IMR-90 (cell line): Measurements from ENCODE around the gene CEP20. TPM values are rescaled to one million over a fixed set of nuclear protein-coding genes. Genes with fewer than 3 reads are reported as not detected.

Experiments
- ATAC-seq: fragments of 200-7000 bp; cut with Tn5 transposase; 2 replicates; pipeline ENCODE4 v1.9.1; 2020; ENCODE audit warnings: low read depth, mild to moderate bottlenecking, moderate library complexity
- BruUV-seq: library from RNA; stranded (reverse); fragments of 400-500 nt; replicated peaks from 2 replicates; lab custom pipeline; 2021; lab: Mats Ljungman, UMichigan
- CTCF ChIA-PET: fragments of 300-600 bp; formaldehyde crosslinking; extraction: SDS; loops from one replicate; lab custom pipeline; 2021; ENCODE audit warnings: antibody characterized with exemption; lab: Yijun Ruan, JAX
- POLR2A ChIA-PET: fragments of 300-600 bp; sonication (Branson Sonifier 250); formaldehyde crosslinking; loops from one replicate; lab custom pipeline; 2022; ENCODE audit warnings: antibody characterized with exemption; ENCODE audit not compliant: unreplicated experiment; lab: Charles Lee
- DNase-seq: peaks from one replicate; pipeline ENCODE4 v3.0.0; 2013
- H2AFZ ChIP-seq: replicated peaks from 2 replicates; pipeline ENCODE3; 2013; ENCODE audit warnings: low read length, mild to moderate bottlenecking; ENCODE audit not compliant: poor library complexity
- H2AK5ac ChIP-seq: 2 replicates; pipeline ENCODE4 v1.6.1; 2013; ENCODE audit warnings: low read depth, low read length, inconsistent platforms
- H2AK9ac ChIP-seq: replicated peaks from 2 replicates; pipeline ENCODE3; 2013; ENCODE audit warnings: mild to moderate bottlenecking, low read depth, low read length, moderate library complexity; ENCODE audit not compliant: poor library complexity
- H2BK120ac ChIP-seq: 2 replicates; pipeline ENCODE4 v1.6.1; 2013; ENCODE audit warnings: low read depth, low read length, inconsistent platforms
- H2BK15ac ChIP-seq: 3 replicates; pipeline ENCODE4 v1.6.1; 2013; ENCODE audit warnings: low read depth, low read length, inconsistent platforms
- H2BK20ac ChIP-seq: 2 replicates; pipeline ENCODE4 v1.6.1; 2013; ENCODE audit warnings: low read depth, mild to moderate bottlenecking, inconsistent platforms, low read length, moderate library complexity
- H2BK5ac ChIP-seq: 2 replicates; pipeline ENCODE4 v1.6.1; 2013; ENCODE audit warnings: mild to moderate bottlenecking, low read depth, low read length, inconsistent platforms; ENCODE audit not compliant: poor library complexity, severe bottlenecking
- H3K14ac ChIP-seq: replicated peaks from 2 replicates; pipeline ENCODE4 v1.6.1; 2013; ENCODE audit warnings: low read depth, low read length, inconsistent platforms
- H3K18ac ChIP-seq: 2 replicates; pipeline ENCODE4 v1.6.1; 2013; ENCODE audit warnings: low read depth, low read length, control low read depth
- H3K23ac ChIP-seq: 2 replicates; pipeline ENCODE4 v1.6.1; 2013; ENCODE audit warnings: low read depth, low read length, inconsistent platforms
- H3K27ac ChIP-seq: 2 replicates; pipeline ENCODE4 v1.5.1; 2013; ENCODE audit warnings: mild to moderate bottlenecking, control low read depth, low read length; ENCODE audit not compliant: insufficient read depth
- H3K27me3 ChIP-seq: 2 replicates; pipeline ENCODE4 v1.6.1; 2013; ENCODE audit warnings: low read length; ENCODE audit not compliant: control insufficient read depth, insufficient read depth
- H3K36me3 ChIP-seq: 2 replicates; pipeline ENCODE4 v1.6.1; 2013; ENCODE audit warnings: low read length, mixed read lengths; ENCODE audit not compliant: control insufficient read depth, insufficient read depth
- H3K4ac ChIP-seq: 2 replicates; pipeline ENCODE4 v1.6.1; 2013; ENCODE audit warnings: low read depth, low read length, inconsistent platforms
- H3K4me1 ChIP-seq: 2 replicates; pipeline ENCODE4 v1.6.1; 2013; ENCODE audit warnings: low read length, mixed read lengths; ENCODE audit not compliant: control insufficient read depth, insufficient read depth
- H3K4me2 ChIP-seq: 2 replicates; pipeline ENCODE4 v1.6.1; 2013; ENCODE audit warnings: low read depth, mild to moderate bottlenecking, control low read depth, low read length, moderate library complexity
- H3K4me3 ChIP-seq: 2 replicates; pipeline ENCODE4 v1.5.1; 2013; ENCODE audit warnings: low read depth, mild to moderate bottlenecking, control low read depth, low read length, moderate library complexity; ENCODE audit not compliant: insufficient read depth
- H3K56ac ChIP-seq: 2 replicates; pipeline ENCODE4 v1.6.1; 2013; ENCODE audit warnings: low read length, inconsistent platforms; ENCODE audit not compliant: insufficient read depth; ENCODE audit errors: extremely low read depth
- H3K79me1 ChIP-seq, 2 experiments: 2 replicates each; pipeline ENCODE4 v1.6.1; 2013; ENCODE audit warnings: low read length in 2 of 2, inconsistent platforms in 1 of 2, low read depth in 1 of 2
- H3K9ac ChIP-seq: 2 replicates; pipeline ENCODE4 v1.6.1; 2013; ENCODE audit warnings: low read depth, low read length, control low read depth
- H3K9me1 ChIP-seq: 2 replicates; pipeline ENCODE4 v1.6.1; 2013; ENCODE audit warnings: low read length, inconsistent platforms; ENCODE audit not compliant: insufficient read depth
- H3K9me3 ChIP-seq: 2 replicates; pipeline ENCODE4 v1.6.1; 2013; ENCODE audit warnings: low read length; ENCODE audit not compliant: control insufficient read depth, insufficient read depth
- H4K20me1 ChIP-seq: 2 replicates; pipeline ENCODE4 v1.6.1; 2013; ENCODE audit warnings: low read length, inconsistent platforms; ENCODE audit not compliant: insufficient read depth
- H4K5ac ChIP-seq: 2 replicates; pipeline ENCODE4 v1.6.1; 2013; ENCODE audit warnings: mild to moderate bottlenecking, low read depth, low read length, control low read depth
- H4K8ac ChIP-seq, 2 experiments: 2 replicates each; pipeline ENCODE4 v1.6.1; 2013; ENCODE audit warnings: low read depth in 2 of 2, low read length in 2 of 2, control low read depth in 1 of 2, inconsistent platforms in 1 of 2
- H4K91ac ChIP-seq: 2 replicates; pipeline ENCODE4 v1.6.1; 2013; ENCODE audit warnings: low read depth, low read length, inconsistent platforms; ENCODE audit not compliant: insufficient read depth
- CEBPB ChIP-seq: IDR thresholded peaks from 2 replicates; pipeline ENCODE4 v1.6.1; 2012; ENCODE audit warnings: low read depth, low read length, improper control_type of control experiment
- NFE2L2 ChIP-seq: fragments of 150-350 bp; IDR thresholded peaks from 2 replicates; pipeline ENCODE4 v1.6.1; 2016; ENCODE audit warnings: low read depth, mild to moderate bottlenecking, low read length
- WGBS, 2 experiments: methylation state at CpG; one replicate each; pipeline versions ENCODE4 v1.1.5 to v1.1.7; 2013; ENCODE audit warnings: missing lambda C conversion rate in 2 of 2; ENCODE audit not compliant: insufficient read length in 1 of 2; ENCODE audit errors: extremely low coverage in 2 of 2; 5-methylcytosine and 5-hydroxymethylcytosine counted together
- dilution Hi-C: fragments of 300-500 bp; cut with HindIII; formaldehyde crosslinking; loops from one replicate; pipeline ENCODE4 v1.14.3; 2018; ENCODE audit warnings: low sequenced_read_pairs; ENCODE audit not compliant: unreplicated experiment
- in situ Hi-C: fragments of 300-500 bp; cut with MboI; formaldehyde crosslinking; loops from 3 replicates; pipeline ENCODE4 v1.14.3; 2019; ENCODE audit warnings: low sequenced_read_pairs, inconsistent platforms, mixed read lengths
- intact Hi-C: fragments of 100-400 bp; cut with micrococcal nuclease; formaldehyde crosslinking; loops from 2 replicates; pipeline ENCODE4 v1.10.0; 2022
- polyA plus RNA-seq, 3 experiments: library from polyadenylated mRNA; depleted of rRNA; stranded (reverse); fragments of >200 nt; gene quantifications; 2 replicates each; pipeline ENCODE4 v1.2.3, GENCODE V29; 2012; ENCODE audit warnings: low replicate concordance in 1 of 3
- total RNA-seq: library from RNA; depleted of rRNA; stranded (reverse); fragments of >200 nt; gene quantifications from 2 replicates; pipeline ENCODE4 v1.2.3, GENCODE V29; 2012

The CEP20 gene
- total and polyA plus RNA-seq, 2 of the 4 experiments (the other 2 are of a cell fraction): 28.8 to 40.1 TPM

- no peak overlapping the region for H2AFZ ChIP-seq
- in situ Hi-C loops (no loop called here), intact Hi-C loops (loop anchor here (2.0 kb wide), 1 partner anchor 149 kb away; no protein-coding TSS in a partner anchor), dilution Hi-C loops (no loop called here)
- ChIA-PET CTCF (interaction anchor here (1.2 to 1.3 kb wide), 3 partner anchors 16 to 162 kb away, joined by 3 to 4 read pairs (median 4); no protein-coding TSS in a partner anchor), POLR2A (no interaction called here)
- no peak overlapping the region for H2AK9ac ChIP-seq
- H2AK5ac ChIP-seq: no peak overlapping the region
- H4K8ac ChIP-seq: peak overlapping the region in 1 of 2 experiments; percentile 21; a peak in 1 of 4 replicates
- H2BK120ac ChIP-seq: no peak overlapping the region
- no CpG with 5 or more reads among the region's 1 CpG for WGBS, 2 experiments
- no peak overlapping the region for H4K5ac ChIP-seq
- no peak overlapping the region for H3K27ac ChIP-seq
- peaks cover 8% of the 10 kb centered on the region for H3K9me1 ChIP-seq
- H3K79me1 ChIP-seq: peaks cover 12 to 61% of the 10 kb centered on the region in 2 experiments
- no peak overlapping the region for H3K4ac ChIP-seq
- no peaks in the 10 kb centered on the region for H3K9me3 ChIP-seq
- TF ChIP-seq CEBPB: 0 out of 2 replicates have a peak, but pooled peaks have one; percentile 15
- no peak for TF ChIP-seq NFE2L2
- no peaks in the 10 kb centered on the region for H4K20me1 ChIP-seq
- BruUV-seq: no TSS peak
- H3K4me2 ChIP-seq: no peak overlapping the region
- H2BK20ac ChIP-seq: no peak overlapping the region
- H3K56ac ChIP-seq: no peak overlapping the region
- DNase-seq: no peak
- H3K27me3 ChIP-seq: no peaks in the 10 kb centered on the region
- H3K18ac ChIP-seq: no peak overlapping the region
- ATAC-seq: no peak
- peaks cover 5% of the 10 kb centered on the region for H3K4me1 ChIP-seq
- no peak overlapping the region for H4K91ac ChIP-seq
- H3K4me3 ChIP-seq: no peak overlapping the region
- no peak overlapping the region for H2BK15ac ChIP-seq
- no peak overlapping the region for H3K14ac ChIP-seq
- H2BK5ac ChIP-seq: no peak overlapping the region
- H3K36me3 ChIP-seq: peaks cover 23% of the 10 kb centered on the region
- H3K9ac ChIP-seq: no peak overlapping the region
- H3K23ac ChIP-seq: no peak overlapping the region
Measured at GRCh38 chr16:15873737-15874136, 14.7 kb downstream of the CEP20 start.
